WTC11 (cell line): ENCODE results near the gene CIB2.

Experiments
- CREB1 ChIP-seq: sonication (generic); formaldehyde crosslinking; IDR thresholded peaks from 2 replicates; pipeline ENCODE4 v1.8.0; 2023; ENCODE audit warnings: mild to moderate bottlenecking, missing genetic modification reagents
- CTCF ChIP-seq: fragments of 200-600 bp; IDR thresholded peaks from 2 replicates; pipeline ENCODE4 v1.8.0; 2022; ENCODE audit warnings: antibody characterized with exemption
- ELF4 ChIP-seq: sonication (generic); formaldehyde crosslinking; IDR thresholded peaks from 2 replicates; pipeline ENCODE4 v1.8.1; 2022; ENCODE audit warnings: low read depth, mild to moderate bottlenecking, moderate library complexity, missing genetic modification reagents
- ETV6 ChIP-seq: sonication (generic); formaldehyde crosslinking; IDR thresholded peaks from 2 replicates; pipeline ENCODE4 v1.8.1; 2022; ENCODE audit warnings: mild to moderate bottlenecking, missing genetic modification reagents
- SMAD3 ChIP-seq: sonication (generic); formaldehyde crosslinking; IDR thresholded peaks from 2 replicates; pipeline ENCODE4 v1.8.0; 2022; ENCODE audit warnings: missing genetic modification reagents, mild to moderate bottlenecking, borderline replicate concordance
- SMAD4 ChIP-seq: sonication (generic); formaldehyde crosslinking; IDR thresholded peaks from 2 replicates; pipeline ENCODE4 v1.8.0; 2022; ENCODE audit warnings: mild to moderate bottlenecking, missing genetic modification reagents
- ZBTB21 ChIP-seq: sonication (generic); formaldehyde crosslinking; IDR thresholded peaks from 2 replicates; pipeline ENCODE4 v1.8.1; 2023; ENCODE audit warnings: mild to moderate bottlenecking, missing genetic modification reagents, borderline replicate concordance
- ZNF512 ChIP-seq: sonication (generic); formaldehyde crosslinking; IDR thresholded peaks from 2 replicates; pipeline ENCODE4 v1.8.1; 2022; ENCODE audit warnings: missing genetic modification reagents, borderline replicate concordance

- TF ChIP-seq SMAD3 (no peak), CTCF (no peak), ELF4 (CRISPR knock-in tag) (no peak), ZBTB21 (CRISPR knock-in tag) (no peak), ETV6 (CRISPR knock-in tag) (no peak), CREB1 (CRISPR knock-in tag) (no peak), ZNF512 (CRISPR knock-in tag) (no peak), SMAD4 (CRISPR knock-in tag) (no peak)
These were observed 23.7 kb upstream of the CIB2 start for GRCh38 chr15:78154955-78155354.
